ENCODE results near the gene MYBPC3.
A peak's percentile ranks its signal among the peaks of the same experiment; 100 is the strongest.

MYBPC3 gene

DNA sequence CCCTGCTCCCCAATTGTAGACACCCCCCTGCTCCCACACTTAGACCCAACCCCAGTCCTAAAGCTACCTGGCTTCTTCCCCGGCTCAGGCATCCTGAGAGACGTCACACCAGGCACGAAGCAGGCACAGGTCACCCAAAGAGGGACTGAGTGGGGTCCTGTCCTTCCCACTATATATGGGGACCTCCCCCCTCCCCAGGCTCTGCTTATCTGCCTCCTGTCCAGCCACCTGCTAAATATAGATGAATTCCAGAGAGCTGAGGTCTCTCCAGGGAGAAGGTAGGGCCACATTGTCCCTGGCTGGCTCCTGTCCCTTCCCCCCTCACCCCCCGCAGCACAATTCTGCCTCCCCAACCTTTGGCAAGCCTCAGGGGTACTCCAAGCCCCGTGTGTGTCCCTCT, at the start of gene MYBPC3:
TSS of gene MYBPC3 (minus strand) at position 147 of the 400 bp plus-strand sequence. CDS start at position 92, 55 bp downstream.
- no peak for DNase-seq

DNA sequence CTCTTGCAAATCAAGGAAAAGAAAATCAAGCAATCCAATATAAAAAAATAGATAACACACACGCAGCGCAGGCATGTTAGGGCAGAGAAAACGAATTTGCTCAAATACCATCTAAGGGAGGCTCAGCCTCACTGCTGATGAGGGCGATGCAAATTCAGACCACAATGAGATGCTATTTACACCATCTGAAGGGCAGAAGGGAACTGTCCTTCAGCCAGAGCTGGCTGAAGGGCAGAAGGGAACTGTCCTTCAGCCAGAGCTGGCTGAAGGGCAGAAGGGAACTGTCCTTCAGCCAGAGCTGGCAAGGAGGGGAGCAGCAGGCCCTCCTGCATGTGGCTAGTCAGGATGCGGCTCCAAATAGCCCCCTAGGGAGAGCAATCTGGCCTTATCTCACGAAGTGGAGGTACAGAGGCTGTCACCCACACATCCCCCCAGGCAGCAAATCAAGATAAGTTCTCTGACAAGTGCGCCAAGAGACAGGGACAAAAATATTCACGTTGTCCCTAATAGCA, 48.3 kb upstream of the MYBPC3 start:
- no peak for DNase-seq

DNA sequence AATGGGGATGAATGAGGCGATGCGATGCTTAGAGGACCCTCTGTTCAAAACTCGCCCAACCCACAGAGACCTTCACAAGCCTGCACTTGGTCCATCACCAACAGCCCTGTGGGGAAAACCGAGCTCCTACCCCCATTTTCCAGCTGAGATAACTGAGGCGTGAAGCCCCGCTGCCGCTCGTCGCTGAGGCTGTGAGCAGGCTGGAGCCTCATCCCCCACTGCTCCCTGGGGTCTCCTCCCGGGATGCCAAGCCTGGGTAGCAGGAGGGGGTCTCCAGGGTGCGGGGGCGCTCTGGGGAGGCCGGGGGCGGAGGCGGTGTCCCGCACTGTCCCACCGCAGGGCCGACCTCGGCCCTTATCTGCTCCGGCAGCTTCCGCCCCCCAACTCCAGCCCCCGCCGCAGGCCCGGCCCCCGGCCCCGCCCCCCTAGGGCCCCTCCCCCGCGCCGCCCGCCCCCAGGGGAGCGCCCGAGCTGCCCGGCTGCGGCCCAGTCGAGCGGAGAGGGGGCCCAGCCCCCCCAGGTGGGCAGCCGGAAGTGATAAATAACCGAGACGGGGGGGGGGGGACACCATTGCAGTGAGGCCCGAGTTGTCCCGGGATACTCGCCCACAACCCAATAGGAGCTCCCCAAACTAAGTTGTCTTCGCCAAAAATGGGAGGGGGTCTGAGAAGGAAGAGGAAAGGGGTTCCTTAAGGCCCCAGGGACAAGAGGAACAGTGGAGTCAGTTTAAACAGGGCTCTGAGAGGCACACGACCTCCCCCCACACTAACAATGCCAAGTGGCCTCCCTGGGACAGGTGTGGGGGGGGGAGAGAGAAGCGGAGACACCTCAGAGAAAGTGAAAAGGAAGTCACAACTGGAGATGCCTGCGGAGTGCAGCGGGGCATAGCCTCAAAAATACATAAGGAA, 47.6 kb upstream of the MYBPC3 start:
- DNase-seq, result peak; percentile 52

DNA sequence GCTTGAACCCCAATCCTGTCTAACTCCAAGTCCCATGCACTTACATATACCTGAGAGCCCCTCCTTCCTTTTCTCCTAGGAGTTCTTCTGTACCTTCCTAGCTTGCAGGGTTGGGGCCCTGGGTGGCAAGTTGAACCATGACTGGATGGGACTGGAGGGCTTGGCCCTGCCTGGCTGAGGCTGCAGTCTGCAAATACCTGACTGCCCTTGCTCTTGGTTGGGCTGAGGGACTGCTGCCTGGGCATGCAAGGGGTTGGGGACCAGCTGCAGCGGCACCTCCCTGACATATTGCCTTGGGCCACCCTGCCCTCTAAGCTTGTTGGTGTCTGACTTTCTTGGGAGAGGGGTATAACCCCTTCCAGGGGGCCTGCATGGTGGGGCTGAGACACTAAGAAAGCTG, 46.0 kb upstream of the MYBPC3 start:
- no peak for DNase-seq

DNA sequence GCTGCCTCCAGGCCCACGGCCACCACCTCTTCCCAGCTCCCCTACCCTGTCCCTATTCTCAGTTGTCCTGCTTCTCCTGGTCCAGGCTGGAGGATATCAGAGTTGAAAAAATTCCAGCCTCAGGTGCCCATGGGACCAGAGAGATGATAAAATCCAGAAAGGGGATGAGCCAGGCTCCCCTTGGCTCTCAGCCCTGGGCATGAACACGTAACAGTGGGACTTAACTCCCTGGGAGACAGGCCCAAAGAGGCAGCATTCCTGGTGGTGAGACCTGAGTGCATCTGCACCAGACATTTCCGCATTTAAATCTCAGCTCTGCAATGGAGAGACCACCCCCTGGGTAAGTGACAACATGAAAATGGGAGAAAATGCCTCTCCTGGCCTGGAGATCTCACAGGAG, 45.5 kb upstream of the MYBPC3 start:
- DNase-seq, result no peak

DNA sequence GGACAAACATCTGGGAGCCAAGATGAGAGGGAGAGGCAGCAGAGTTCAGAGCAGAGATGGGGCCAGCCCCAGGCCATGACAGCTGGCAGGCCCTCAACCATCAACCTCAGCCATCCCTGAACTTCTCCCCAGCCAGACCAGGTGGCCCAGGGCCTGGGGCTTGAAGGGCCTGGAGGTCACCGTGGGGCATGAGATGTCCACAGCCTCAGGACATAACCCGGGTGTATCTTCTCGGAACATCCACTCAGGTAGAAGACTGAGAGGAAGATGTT, 43.5 kb upstream of the MYBPC3 start:
- DNase-seq, result no peak

DNA sequence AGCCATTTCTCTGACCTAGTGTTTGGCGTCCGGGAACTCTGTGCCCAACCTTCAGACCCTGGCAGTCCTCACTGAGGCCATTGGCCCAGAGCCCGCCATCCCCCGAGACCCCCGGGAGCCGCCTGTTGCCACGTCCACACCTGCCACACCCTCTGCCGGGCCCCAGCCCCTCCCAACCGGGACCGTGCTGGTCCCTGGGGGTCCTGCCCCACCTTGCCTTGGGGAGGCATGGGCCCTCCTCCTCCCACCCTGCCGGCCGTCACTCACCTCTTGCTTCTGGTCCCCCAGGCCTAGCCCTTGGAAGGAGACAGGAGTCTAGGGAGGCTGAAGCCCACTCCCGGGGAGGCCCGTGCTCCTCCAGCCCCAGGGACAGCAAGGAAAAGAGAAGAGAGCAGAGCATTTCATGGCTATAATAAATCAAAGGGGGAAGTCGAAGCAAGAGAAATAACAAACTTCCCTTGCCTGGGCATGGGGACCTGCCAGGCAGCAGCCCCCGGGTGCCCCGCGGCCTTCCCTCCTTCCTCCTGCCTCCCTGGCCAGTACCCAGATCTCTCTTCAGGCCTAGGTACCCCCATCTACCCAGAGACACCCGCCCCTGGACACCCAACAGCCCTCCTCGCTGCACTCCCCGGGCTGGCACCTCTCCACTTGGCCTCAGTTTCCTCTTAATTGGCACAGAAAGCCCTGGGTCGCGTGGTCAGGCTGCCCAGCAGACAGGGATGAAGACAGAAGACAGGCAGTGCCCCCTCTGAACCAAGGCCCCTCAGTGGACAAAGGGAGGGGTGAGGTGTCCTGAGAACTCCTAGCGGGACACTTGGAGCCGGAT, 42.9 kb upstream of the MYBPC3 start:
- DNase-seq, result no peak

DNA sequence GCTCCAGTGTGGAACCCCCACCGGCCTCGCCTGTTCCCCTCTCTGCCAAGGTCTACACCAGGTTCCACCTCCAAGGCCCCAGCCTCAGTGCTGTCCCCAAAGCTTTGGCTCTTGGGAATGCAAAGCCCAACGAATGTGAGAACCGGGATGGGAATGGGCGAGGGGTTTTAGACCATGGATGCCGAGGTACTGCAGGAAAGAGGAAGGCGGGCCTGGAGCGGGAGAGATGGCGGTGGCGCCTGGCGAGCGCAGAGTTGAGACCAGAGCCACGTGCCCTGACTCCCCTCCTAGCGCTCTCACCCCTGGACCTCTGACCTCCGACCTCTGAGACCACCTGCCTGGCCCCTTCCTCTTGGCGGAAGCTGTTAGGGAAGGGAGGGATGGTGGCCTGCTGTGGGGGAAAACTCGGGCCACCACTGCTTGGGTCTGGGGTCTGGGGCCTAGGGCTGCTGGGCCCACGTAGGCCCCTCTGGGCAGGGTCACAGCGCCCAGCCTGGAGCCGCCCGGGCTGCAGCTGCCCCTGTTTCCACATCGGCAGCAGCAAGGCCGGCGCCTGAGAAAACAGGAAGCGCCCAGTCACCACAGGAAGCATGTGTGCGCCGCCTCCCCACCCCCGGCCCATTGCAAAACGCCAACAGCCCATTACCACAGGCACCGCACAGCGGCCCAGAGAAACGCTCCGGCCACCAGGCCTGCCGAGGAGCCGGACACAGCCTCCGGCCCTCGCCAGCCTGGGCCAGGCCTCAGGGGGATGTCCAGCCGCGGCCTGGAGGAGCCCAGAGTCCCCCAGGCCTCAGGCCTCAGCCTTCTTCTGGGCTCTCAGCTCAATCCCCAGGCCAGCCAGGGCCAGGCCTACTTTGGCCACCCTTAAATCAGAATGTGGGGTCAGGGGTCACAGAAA, 42.1 kb upstream of the MYBPC3 start:
- DNase-seq, result no peak

DNA sequence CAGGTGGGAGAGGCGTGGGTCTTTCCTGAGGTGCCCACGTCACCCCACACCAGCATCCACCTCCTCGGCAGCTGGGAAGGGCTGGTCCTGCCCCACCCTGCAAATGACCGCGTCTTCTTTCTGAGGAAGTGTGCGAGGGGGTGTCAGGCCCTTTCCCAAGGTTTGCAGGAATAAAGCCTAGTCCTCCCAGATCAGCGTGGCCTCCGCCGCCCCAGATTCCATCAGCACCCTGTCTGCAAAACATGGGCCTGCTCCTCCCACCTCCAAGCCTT, 41.5 kb upstream of the MYBPC3 start:
- DNase-seq, result no peak

DNA sequence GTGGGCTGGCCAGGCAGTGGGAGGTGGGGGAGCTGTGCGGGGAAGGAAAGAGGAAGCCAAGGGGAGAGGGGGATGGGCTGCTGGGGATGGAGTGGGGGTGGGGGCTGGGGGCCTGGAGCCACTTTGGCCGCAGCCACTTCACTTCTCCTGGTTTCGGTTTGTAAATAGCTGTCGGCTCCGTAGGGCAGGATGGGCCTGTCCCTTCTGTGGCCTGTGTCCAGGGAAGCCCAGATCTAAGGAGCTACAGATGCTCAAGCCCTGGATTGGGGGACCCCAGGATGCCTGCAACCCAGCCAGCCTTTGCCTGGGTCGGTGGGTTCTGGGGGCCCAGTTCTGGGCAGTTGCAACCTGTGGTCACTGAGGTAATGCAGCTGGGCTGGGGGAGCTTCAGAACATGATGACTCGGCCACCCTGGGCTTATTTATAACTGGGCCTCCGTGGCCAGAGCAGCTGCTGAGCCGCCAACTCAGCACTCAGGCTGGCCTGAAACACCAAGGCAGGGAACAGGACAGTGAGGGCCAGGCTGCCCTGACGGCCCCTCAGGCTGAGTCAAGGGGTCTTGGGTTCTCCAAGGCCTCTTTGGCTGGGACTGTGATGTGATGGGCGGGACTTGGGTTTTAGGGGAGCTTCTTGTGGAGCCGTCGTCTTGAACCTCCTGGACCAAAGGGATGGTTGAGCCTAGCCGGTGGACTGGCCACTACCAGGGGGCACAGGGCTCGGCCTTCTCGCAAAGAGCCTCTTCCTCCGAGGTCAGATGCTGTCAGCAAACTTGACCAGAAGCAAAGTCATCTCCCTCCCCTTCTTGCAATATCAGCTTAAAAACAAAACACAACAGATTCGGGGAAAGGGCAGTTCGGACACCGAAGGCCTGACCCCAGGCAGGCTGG, 40.9 kb upstream of the MYBPC3 start:
- DNase-seq, result no peak

DNA sequence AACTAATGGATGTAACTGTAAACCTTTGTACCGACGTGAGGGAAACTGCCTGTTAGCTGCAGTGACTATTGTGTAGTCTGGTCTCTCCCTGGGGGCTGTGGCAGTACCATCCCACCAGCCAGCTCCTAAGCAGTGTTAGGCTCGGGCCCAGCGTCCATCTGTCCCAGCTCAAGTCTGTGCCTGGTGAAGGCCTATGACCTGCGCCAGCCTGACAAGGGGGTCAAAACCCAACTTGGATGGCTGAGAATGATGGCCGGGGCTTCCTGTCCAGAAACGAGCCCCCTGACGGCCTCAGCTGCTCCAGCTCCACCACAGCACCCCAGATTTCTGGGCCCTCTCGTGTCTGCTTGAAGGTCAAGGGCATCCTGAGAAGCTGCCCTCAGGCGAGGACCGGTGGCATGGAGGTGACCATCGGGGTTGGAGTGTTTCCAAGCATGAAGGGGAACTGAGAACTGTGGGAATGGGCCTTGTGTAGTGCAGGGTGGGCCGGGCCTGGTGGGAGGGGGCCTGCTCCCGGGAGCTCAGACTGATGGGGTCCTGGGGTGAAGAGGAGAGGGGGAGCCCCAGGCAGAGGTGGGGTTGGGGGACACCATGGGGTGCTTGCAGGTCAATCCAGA, 40.2 kb upstream of the MYBPC3 start:
- no peak for DNase-seq

DNA sequence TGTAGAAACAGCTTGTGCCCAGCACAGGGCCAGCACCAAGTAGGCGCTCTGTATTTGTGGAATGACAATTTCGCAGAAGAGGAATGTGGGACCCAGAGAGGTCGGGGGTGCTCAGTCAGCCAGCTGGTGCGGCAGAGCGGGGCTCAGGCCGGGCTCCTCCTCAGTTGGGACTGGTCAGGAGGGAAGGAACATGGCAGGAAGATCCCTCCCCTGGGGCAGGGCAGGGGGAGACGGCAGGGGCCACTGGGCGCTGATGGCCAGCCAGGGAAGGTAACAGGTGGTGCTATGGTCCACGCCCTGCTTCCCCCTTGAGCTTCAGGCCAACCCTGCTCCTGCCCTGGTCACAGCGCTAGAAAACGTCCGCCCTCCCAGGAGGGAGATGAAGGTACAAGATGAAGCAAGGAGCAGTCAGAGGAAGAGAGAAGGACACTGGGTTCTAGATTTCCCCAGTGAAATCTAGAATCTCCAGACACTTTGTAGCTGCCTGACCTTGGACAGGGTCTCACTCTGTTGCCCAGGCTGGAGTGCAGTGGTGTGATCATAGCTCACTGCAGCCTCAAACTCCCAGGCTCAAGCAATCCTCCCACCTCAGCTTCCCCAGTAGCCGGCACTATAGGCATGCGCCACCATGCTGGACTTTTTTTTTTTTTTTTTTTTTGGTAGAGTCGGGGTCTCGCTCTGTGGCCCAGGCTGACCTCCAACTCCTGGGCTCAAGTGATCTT, 39.4 kb upstream of the MYBPC3 start:
- no peak for DNase-seq

DNA sequence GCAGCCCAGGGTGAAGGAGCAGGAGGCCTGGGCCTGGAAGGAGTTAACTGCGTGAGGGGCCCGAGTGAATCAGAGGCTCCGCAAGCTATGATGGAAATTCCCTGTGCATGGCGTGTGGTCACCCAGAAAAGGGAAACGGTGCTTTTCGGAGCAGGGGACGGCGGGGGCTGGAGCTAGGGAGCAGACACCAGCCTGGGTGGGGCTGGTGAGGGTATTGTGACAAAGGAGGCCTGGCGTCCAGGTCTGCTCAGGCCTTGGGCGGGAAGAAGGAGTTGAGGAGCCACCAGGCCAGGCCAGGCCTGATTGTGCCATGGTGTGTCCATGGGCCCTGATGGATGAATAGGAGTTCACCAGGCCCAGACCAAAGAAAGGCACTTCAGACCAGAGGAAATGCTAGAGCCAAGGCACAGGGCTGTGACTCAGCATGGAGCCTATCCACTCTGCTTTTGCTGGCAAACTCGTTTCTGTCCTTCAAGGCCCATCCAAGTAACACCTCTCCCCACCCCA, 38.6 kb upstream of the MYBPC3 start:
- DNase-seq, result no peak

DNA sequence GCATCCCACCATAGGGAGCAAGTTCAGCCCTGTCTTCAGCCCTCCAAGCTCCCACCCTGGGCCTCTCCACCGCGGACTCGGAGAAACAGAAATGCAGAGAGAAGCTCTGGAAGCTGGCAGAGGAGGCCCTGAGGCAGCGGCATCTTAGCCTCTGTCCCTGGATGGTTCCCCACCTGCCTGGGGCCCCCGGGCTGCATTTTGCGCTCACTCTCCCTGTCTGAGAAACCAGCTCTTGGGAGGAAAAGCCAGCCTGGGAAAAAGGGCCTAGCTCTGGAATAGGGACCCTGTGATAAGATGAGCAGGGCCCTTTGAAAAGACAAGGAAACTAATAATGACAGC, 37.9 kb upstream of the MYBPC3 start:
- DNase-seq, result no peak

DNA sequence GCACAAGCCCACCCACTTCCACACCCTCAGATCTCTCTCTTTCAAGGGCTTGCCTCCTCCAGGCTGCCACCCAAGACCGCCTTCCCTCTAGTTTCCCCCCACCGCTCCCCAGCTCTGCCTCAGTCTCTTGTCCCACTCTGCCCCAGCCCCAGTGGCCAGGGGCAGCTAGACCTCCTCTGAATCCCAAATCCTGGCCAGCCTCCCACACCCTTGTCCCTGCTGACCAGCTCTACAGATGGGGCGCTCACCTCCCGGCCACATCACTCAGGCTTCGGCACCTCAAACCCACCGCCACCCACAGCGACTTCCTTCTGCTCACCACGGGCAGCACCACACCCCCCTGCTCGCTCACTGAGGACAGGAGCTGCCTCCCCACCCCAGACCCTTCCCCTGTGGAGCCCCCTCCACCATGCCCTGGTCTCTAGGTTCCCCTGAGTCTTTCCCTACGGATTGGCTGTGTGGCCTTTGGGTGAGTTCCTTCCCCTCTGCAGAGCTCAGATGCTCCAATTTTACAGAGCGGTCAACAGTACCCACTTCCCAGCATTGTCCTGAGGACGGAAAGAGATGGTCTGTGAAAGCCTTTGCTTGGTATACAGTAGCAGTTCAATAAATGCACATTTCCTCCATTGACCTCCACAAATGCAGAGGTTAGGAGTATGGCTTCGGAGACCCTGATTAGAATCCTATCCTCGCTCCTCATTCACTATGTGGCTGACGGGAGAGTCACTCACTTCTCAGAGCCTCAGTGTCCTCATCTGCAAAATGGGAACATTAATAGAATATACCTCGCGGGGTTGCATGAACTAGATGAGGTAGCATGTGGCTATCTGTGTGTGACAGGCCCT, 37.3 kb upstream of the MYBPC3 start:
- DNase-seq, result no peak

DNA sequence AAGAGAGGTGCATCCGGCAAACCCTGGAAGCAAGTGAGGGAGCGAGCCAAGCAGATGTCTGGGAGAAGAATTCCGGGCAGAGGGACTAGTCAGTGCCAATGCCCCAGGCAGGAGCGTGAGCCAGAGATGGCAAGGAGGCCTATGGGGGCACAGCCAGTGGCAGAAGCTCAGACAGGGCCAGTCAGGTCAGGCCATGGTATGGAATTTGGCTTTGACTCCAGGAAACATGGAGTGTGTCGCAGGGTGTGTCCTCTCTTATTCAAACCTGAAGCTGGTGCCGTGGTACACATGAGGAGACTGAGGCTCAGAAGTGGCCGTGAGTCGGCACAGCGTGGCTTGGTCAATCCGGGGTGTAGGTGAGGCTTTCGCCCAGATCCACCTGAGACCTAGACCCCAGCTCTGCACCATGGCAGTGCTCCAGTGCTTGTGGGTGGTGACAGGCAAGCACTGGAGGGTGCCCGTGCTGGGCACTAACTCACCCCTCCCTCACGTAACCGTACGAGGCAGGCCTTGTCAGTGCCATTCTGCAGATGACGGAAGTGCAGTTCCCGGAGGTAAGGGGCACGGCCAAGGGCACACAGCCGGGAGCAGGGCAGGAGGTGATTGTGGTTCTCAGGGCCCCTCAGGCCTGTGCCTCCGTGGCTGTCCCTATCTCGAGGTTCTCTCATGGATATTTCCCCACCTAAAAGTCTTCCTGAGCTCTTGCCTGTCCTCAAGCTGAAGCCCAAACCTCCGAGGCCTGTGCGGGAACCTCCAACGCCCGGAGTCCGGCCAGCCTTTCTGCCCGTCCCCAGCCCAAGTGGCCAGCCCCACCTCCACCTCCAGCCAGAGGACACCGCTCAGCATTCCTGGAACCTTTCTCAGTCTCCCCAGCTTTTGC, 36.4 kb upstream of the MYBPC3 start:
- DNase-seq, result no peak

DNA sequence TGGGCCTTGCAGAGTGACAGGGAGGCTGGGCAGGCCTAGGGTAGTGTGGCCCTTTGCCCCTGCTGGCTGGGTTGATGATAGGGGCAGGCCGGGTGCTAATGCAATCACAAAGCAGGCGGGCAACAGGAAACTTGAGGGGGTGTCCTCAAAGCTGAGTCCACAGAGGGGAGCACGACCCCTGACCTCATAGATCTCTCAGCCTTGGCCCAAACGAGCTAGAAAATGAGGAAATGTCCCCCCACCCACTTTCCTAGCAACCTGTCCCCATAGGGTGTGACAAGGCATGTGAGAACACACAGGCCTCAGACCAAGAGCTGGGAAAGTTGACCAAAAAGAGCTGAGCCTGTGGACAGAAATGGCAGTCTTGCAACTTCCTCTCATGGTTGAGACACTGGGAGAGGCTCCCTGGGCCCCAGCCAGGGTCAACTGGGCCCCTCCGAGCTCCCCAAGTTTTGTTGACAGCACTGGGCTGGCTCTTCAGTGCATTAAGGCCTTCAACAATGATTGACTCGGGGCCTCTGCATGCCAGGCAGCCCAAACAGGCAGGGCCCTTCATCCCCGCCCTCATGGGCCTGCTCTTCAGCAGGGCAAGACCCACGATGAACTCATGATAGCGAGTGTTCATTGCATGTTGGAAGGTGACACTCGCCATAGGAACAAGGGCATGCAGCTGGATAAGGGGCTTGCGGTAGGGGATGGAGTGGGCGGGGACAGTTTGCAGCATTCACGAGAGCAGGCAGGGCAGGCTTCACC, 35.6 kb upstream of the MYBPC3 start:
- no peak for DNase-seq

DNA sequence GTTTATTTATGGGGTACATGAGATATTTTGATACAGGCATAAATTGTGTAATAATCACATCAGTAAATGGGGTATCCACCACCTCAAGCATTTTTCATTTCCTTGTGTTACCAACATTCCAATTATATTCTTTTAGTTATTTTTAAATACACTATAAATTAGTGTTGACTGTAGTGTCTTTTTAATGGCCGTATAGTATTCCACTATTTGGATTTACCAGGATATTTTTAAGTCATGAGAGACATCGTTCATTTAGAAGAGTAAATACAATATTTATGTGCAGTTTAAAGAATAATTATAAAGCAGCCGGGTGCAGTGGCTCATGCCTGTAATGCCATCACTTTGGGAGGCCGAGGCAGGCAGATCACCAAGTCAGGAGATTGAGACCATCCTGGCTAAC, 32.0 kb upstream of the MYBPC3 start:
- DNase-seq, result no peak

All from retina (tissue), 1 donor.